HFFc6 (cell line): Measurements from ENCODE around the gene WWC1. TPM values are rescaled to one million over a fixed set of nuclear protein-coding genes. Genes with fewer than 3 reads are reported as not detected.

ENCODE experiments used
- DNase-seq: peaks from one replicate; pipeline ENCODE4 v3.0.0-alpha.2; 2018
- H3K27ac Mint-ChIP-seq: 2 replicates; pipeline ENCODE4 v1.8.0; 2020; ENCODE audit warnings: mild to moderate bottlenecking, mixed read lengths
- H3K27me3 Mint-ChIP-seq: 2 replicates; pipeline ENCODE4 v1.8.0; 2021; ENCODE audit warnings: mild to moderate bottlenecking, moderate library complexity, mixed read lengths; ENCODE audit not compliant: insufficient read depth
- H3K36me3 Mint-ChIP-seq: 2 replicates; pipeline ENCODE4 v1.8.0; 2021; ENCODE audit warnings: low read depth, mixed read lengths
- H3K4me1 Mint-ChIP-seq: 2 replicates; pipeline ENCODE4 v1.8.0; 2020; ENCODE audit warnings: low read depth, mixed read lengths
- H3K4me3 Mint-ChIP-seq: 2 replicates; pipeline ENCODE4 v1.8.0; 2020; ENCODE audit warnings: mild to moderate bottlenecking, moderate library complexity, mixed read lengths
- H3K9me3 Mint-ChIP-seq: 2 replicates; pipeline ENCODE4 v1.8.0; 2020; ENCODE audit warnings: mild to moderate bottlenecking, mixed read lengths
- CTCF ChIP-seq: fragments of 200-600 bp; sonication (generic); IDR thresholded peaks from 2 replicates; pipeline ENCODE4 v1.5.0; 2021; ENCODE audit warnings: antibody characterized with exemption, mild to moderate bottlenecking
- total RNA-seq, 6 experiments: library from RNA; stranded (reverse); fragmentation: NEBNext Ultra II Directional; extraction: Animal tissue kit (Norgen Biotek cat#: 25700); gene quantifications; 2 replicates in 1 of 6; 3 replicates in 5 of 6; pipeline ENCODE4 v1.2.3, GENCODE V29; 2021

WWC1 gene
- total RNA-seq, 6 experiments from 2014 or later = 3.3 to 8.4 (median 7.2) TPM

GRCh38 chr5:168471785-168472184 lies 180.3 kb downstream of the WWC1 start:
- peaks cover 4% of the 10 kb centered on the region; the same call in 1 of the 2 replicates for H3K36me3 Mint-ChIP-seq
- no peaks in the 10 kb centered on the region for H3K9me3 Mint-ChIP-seq
- TF ChIP-seq CTCF = no peak
- DNase-seq = peak; percentile 55
- H3K27ac Mint-ChIP-seq = peak overlapping the region; percentile 99
- H3K4me3 Mint-ChIP-seq = peak overlapping the region; percentile 73
- peaks cover 4% of the 10 kb centered on the region; the same call in 1 of the 2 replicates for H3K27me3 Mint-ChIP-seq
- H3K4me1 Mint-ChIP-seq = peaks cover 51% of the 10 kb centered on the region

GRCh38 chr5:168472329-168472728 lies 180.9 kb downstream of the WWC1 start:
- H3K36me3 Mint-ChIP-seq = peaks cover 4% of the 10 kb centered on the region; the same call in 1 of the 2 replicates
- peak; percentile 91 for DNase-seq
- H3K27ac Mint-ChIP-seq = peak overlapping the region; percentile 99
- H3K27me3 Mint-ChIP-seq = peaks cover 4% of the 10 kb centered on the region; the same call in 1 of the 2 replicates
- H3K4me3 Mint-ChIP-seq = peak overlapping the region; percentile 73
- peak; percentile 71 for TF ChIP-seq CTCF
- no peaks in the 10 kb centered on the region for H3K9me3 Mint-ChIP-seq
- H3K4me1 Mint-ChIP-seq = peaks cover 57% of the 10 kb centered on the region

GRCh38 chr5:168474319-168474718 lies 182.9 kb downstream of the WWC1 start:
- Mint-ChIP-seq H3K36me3 (peaks cover 4% of the 10 kb centered on the region; the same call in 1 of the 2 replicates), H3K4me3 (no peak overlapping the region), H3K9me3 (no peaks in the 10 kb centered on the region), H3K4me1 (peaks cover 50% of the 10 kb centered on the region), H3K27ac (no peak overlapping the region), H3K27me3 (peaks cover 4% of the 10 kb centered on the region; the same call in 1 of the 2 replicates)
- DNase-seq = no peak
- TF ChIP-seq CTCF = no peak

- Mint-ChIP-seq H3K4me3 (no peak overlapping the region), H3K27ac (peak overlapping the region; percentile 4; the same call in 1 of the 2 replicates), H3K36me3 (no peaks in the 10 kb centered on the region), H3K27me3 (peaks cover 4% of the 10 kb centered on the region; the same call in 1 of the 2 replicates), H3K4me1 (peaks cover 31% of the 10 kb centered on the region), H3K9me3 (no peaks in the 10 kb centered on the region)
- TF ChIP-seq CTCF = no peak
- no peak for DNase-seq
Measured at GRCh38 chr5:168477060-168477459, 185.6 kb downstream of the WWC1 start.

GRCh38 chr5:168479166-168479565 lies 187.7 kb downstream of the WWC1 start:
- TF ChIP-seq CTCF = no peak; the same call in 1 of the 2 replicates
- H3K9me3 Mint-ChIP-seq = no peaks in the 10 kb centered on the region
- no peak overlapping the region for H3K4me3 Mint-ChIP-seq
- peaks cover 15% of the 10 kb centered on the region for H3K4me1 Mint-ChIP-seq
- peaks cover 2% of the 10 kb centered on the region; the same call in 1 of the 2 replicates for H3K27me3 Mint-ChIP-seq
- DNase-seq = no peak
- no peak overlapping the region for H3K27ac Mint-ChIP-seq
- H3K36me3 Mint-ChIP-seq = no peaks in the 10 kb centered on the region
